Mesendoderm (in vitro differentiated cells): ENCODE data around the gene TEC.
A peak's percentile ranks its signal among the peaks of the same experiment; 100 is the strongest.

Source experiments
- DNase-seq: peaks from one replicate; pipeline ENCODE4 v3.0.0; 2013
- H2AK5ac ChIP-seq: 2 replicates; pipeline ENCODE4 v1.6.1; 2013; ENCODE audit warnings: low read length, inconsistent platforms
- H2BK120ac ChIP-seq: 2 replicates; pipeline ENCODE4 v1.6.1; 2013; ENCODE audit warnings: low read depth, mild to moderate bottlenecking, low read length, moderate library complexity, mixed read lengths
- H2BK15ac ChIP-seq: replicated peaks from 2 replicates; pipeline ENCODE4 v1.6.1; 2013; ENCODE audit warnings: low read depth, mild to moderate bottlenecking, moderate library complexity
- H2BK5ac ChIP-seq: 2 replicates; pipeline ENCODE4 v1.6.1; 2013; ENCODE audit warnings: low read length, inconsistent platforms
- H3K18ac ChIP-seq: 2 replicates; pipeline ENCODE4 v1.6.1; 2013; ENCODE audit warnings: mild to moderate bottlenecking, low read length, mixed read lengths
- H3K23ac ChIP-seq: one replicate; pipeline ENCODE4 v1.6.1; 2013; ENCODE audit warnings: low read length
- H3K27ac ChIP-seq: 2 replicates; pipeline ENCODE4 v1.5.1; 2013; ENCODE audit warnings: low read depth, mild to moderate bottlenecking, inconsistent platforms, low read length, moderate library complexity
- H3K27me3 ChIP-seq: 2 replicates; pipeline ENCODE4 v1.6.1; 2013; ENCODE audit warnings: low read length, control low read depth, mild to moderate bottlenecking, inconsistent platforms; ENCODE audit not compliant: insufficient read depth, poor library complexity
- H3K36me3 ChIP-seq: 2 replicates; pipeline ENCODE4 v1.6.1; 2013; ENCODE audit warnings: low read length, inconsistent platforms; ENCODE audit not compliant: control insufficient read depth, insufficient read depth
- H3K4ac ChIP-seq: one replicate; pipeline ENCODE4 v1.6.1; 2013; ENCODE audit warnings: low read depth, mild to moderate bottlenecking, low read length, moderate library complexity
- H3K4me1 ChIP-seq: 2 replicates; pipeline ENCODE4 v1.6.1; 2013; ENCODE audit warnings: low read depth, low read length, inconsistent platforms; ENCODE audit not compliant: control insufficient read depth
- H3K4me2 ChIP-seq: 2 replicates; pipeline ENCODE4 v1.6.1; 2013; ENCODE audit warnings: low read length
- H3K4me3 ChIP-seq: 2 replicates; pipeline ENCODE4 v1.5.1; 2013; ENCODE audit warnings: mild to moderate bottlenecking, low read length
- H3K56ac ChIP-seq: one replicate; pipeline ENCODE4 v1.6.1; 2013; ENCODE audit warnings: low read length
- H3K79me1 ChIP-seq: 2 replicates; pipeline ENCODE4 v1.6.1; 2013; ENCODE audit warnings: low read length, inconsistent platforms
- H3K79me2 ChIP-seq: 2 replicates; pipeline ENCODE4 v1.6.1; 2013; ENCODE audit warnings: mild to moderate bottlenecking, low read length; ENCODE audit not compliant: control insufficient read depth, insufficient read depth
- H3K9ac ChIP-seq: 2 replicates; pipeline ENCODE4 v1.6.1; 2013; ENCODE audit warnings: low read length, inconsistent platforms
- H4K5ac ChIP-seq: one replicate; pipeline ENCODE4 v1.6.1; 2013; ENCODE audit warnings: low read length
- H4K8ac ChIP-seq: one replicate; pipeline ENCODE4 v1.6.1; 2013; ENCODE audit warnings: low read depth, mild to moderate bottlenecking, control low read depth, low read length, moderate library complexity
- WGBS: extraction: QIAGEN DNeasy Blood & Tissue Kit; methylation state at CpG from one replicate; pipeline ENCODE4 v1.1.7; 2013; ENCODE audit warnings: low lambda C conversion rate, missing lambda C conversion rate; ENCODE audit not compliant: insufficient coverage; ENCODE audit errors: extremely low coverage; 5-methylcytosine and 5-hydroxymethylcytosine counted together

Gene TEC

DNA sequence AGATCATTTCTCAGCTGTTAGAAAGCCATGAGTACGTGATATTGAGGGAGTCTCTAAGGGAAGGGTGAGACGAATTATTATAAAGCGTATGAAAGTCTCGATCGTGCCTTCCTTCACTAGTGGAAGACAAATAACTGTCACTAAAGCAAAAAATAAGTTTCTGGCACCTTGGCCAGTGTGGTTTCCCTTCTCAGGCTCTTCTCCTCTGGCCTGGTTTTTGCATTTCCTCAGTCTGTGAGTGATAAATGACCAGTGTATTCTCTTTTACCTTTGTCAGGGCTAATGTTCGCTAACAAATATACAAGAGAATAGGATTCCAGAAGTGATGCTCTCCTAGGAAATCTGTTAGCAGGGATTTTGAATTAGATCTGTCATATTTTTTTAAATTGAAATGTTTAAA lies 155.2 kb downstream of the TEC start:
- no peak overlapping the region for H4K5ac ChIP-seq
- WGBS = no CpG with 5 or more reads among the region's 6 CpGs
- no peaks in the 10 kb centered on the region for H3K4me1 ChIP-seq

DNA sequence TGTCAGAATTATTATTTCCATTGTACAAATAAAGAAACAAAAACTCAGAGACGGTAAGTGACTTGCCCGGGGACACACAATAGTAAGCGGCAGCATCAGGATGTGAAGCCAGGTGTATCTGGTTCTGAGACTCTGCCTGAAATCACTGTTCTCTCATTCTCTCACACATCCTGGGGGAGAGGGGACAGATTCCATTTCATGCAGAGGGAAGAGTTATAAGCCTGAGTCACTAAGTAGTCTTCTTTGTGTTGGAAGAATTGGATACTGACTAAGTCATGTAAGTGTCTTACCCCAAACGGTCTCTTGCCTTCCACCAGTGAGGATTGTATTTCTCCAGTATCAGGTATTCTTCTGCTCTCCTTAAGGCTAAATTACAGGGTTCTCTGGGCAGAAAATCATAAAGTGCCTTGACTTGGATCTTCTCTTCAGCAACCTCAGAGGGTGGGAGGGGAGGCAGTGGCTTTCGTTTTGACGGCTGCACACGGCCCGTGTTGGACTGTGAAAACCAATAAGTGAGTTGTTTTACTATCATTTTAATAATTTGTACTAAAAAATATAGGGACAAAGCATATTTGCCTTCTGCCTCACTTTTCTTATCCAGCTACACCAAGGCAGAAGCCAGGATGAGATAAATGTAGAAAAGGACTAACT lies 157.5 kb downstream of the TEC start:
- Histone ChIP-seq H2BK5ac (no peak overlapping the region), H3K56ac (no peak overlapping the region), H3K36me3 (no peaks in the 10 kb centered on the region), H3K4ac (no peak overlapping the region), H3K4me2 (no peak overlapping the region), H2BK15ac (no peak overlapping the region), H3K27me3 (no peaks in the 10 kb centered on the region), H3K9ac (no peak overlapping the region), H3K18ac (no peak overlapping the region), H3K79me1 (no peaks in the 10 kb centered on the region), H2AK5ac (no peak overlapping the region), H3K4me3 (no peak overlapping the region), H3K27ac (no peak overlapping the region), H3K23ac (no peak overlapping the region), H2BK120ac (no peak overlapping the region), H3K79me2 (no peaks in the 10 kb centered on the region), H4K5ac (no peak overlapping the region), H3K4me1 (no peaks in the 10 kb centered on the region), H4K8ac (no peak overlapping the region)
- peak; percentile 47 for DNase-seq
- WGBS = no CpG with 5 or more reads among the region's 8 CpGs

More for the DNA sequence above, 155.2 kb downstream of the TEC start:
- H3K23ac ChIP-seq = no peak overlapping the region
- H3K4me3 ChIP-seq = no peak overlapping the region
- no peak overlapping the region for H2AK5ac ChIP-seq
- no peaks in the 10 kb centered on the region for H3K36me3 ChIP-seq
- H2BK120ac ChIP-seq = no peak overlapping the region
- H3K27ac ChIP-seq = no peak overlapping the region
- no peak overlapping the region for H2BK15ac ChIP-seq
- H3K18ac ChIP-seq = no peak overlapping the region
- H3K4me2 ChIP-seq = no peak overlapping the region
- no peaks in the 10 kb centered on the region for H3K27me3 ChIP-seq
- no peak overlapping the region for H3K56ac ChIP-seq
- no peak overlapping the region for H3K4ac ChIP-seq
- H4K8ac ChIP-seq = no peak overlapping the region
- H2BK5ac ChIP-seq = no peak overlapping the region
- H3K79me2 ChIP-seq = no peaks in the 10 kb centered on the region
- no peak for DNase-seq
- no peak overlapping the region for H3K9ac ChIP-seq
- no peaks in the 10 kb centered on the region for H3K79me1 ChIP-seq

DNA sequence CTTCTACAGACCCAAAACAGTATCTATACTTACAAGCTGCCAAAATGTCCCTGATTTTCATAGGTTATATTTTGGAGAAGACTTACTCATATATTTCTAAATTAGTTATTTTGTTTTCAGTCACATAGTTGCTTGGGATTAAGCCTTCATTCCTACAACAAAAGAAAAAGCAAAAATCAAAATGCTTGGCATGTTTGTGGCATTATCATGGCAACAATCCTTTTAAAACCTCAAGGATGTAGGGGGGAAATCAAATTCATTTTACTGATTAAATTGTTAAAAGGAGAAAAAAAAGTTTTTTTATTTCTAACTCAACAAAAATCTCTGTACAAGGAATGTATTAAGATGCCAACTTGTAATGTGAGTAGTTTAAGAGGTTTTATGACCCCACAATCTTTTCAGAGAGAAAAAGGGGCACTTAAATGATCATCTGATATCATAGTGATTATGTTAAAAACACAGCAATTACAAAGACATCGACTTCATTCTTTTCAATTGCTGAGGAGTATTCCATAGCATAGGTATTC lies 159.1 kb downstream of the TEC start:
- H4K5ac ChIP-seq = no peak overlapping the region
- DNase-seq = no peak
- no peak overlapping the region for H3K56ac ChIP-seq
- WGBS = no CpG with 5 or more reads among the region's 1 CpG
- no peak overlapping the region for H4K8ac ChIP-seq
- H3K79me1 ChIP-seq = no peaks in the 10 kb centered on the region
- H2BK15ac ChIP-seq = no peak overlapping the region
- no peaks in the 10 kb centered on the region for H3K27me3 ChIP-seq
- no peak overlapping the region for H3K23ac ChIP-seq
- no peak overlapping the region for H3K18ac ChIP-seq
- no peak overlapping the region for H2BK120ac ChIP-seq
- no peak overlapping the region for H2AK5ac ChIP-seq
- H3K79me2 ChIP-seq = no peaks in the 10 kb centered on the region
- H3K4me3 ChIP-seq = no peak overlapping the region
- H2BK5ac ChIP-seq = no peak overlapping the region
- no peak overlapping the region for H3K4ac ChIP-seq
- no peaks in the 10 kb centered on the region for H3K4me1 ChIP-seq
- H3K27ac ChIP-seq = no peak overlapping the region
- no peaks in the 10 kb centered on the region for H3K36me3 ChIP-seq
- H3K4me2 ChIP-seq = no peak overlapping the region
- H3K9ac ChIP-seq = no peak overlapping the region

DNA sequence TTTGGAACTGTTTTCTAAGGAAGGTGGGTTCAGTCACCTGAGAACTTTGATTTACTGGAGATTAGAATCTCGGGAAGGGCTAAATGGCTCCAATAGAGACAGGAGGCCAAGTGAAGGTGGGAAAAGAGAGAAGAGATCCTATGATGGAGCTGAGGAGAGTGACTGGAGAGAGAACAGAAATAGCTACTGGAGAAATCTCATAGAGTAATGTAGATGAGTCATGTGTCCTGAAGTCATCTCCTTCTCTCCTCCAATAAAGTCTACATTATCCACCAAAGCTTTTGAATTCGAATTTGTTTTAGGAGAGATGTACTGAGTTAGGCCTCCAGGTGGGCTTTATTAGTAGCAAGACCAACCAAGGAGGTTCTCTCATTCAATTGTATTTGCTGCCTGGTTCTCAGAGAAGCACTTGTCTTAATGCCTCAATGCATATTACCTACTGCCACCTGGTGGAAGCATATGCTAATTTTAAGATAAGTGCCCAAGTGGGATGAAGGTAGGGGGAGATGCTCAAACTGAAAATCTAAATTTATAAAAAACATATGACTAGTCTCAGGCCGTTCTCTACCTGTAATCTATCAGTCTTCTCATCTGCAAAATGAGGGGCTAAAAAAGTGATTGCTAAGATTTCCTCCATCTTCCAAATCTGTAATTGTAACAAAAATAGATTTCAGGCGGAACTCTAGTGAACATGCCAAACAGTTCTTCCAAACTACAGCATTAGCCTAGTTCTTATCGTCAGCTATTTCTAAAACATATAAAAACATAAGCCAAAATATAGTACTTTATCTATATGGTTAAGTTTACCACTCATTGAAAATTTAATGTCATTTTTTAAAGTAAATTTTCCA lies 160.0 kb downstream of the TEC start:
- H2BK5ac ChIP-seq = no peak overlapping the region
- whole genome bisulfite sequencing = no CpG with 5 or more reads among the region's 5 CpGs

DNA sequence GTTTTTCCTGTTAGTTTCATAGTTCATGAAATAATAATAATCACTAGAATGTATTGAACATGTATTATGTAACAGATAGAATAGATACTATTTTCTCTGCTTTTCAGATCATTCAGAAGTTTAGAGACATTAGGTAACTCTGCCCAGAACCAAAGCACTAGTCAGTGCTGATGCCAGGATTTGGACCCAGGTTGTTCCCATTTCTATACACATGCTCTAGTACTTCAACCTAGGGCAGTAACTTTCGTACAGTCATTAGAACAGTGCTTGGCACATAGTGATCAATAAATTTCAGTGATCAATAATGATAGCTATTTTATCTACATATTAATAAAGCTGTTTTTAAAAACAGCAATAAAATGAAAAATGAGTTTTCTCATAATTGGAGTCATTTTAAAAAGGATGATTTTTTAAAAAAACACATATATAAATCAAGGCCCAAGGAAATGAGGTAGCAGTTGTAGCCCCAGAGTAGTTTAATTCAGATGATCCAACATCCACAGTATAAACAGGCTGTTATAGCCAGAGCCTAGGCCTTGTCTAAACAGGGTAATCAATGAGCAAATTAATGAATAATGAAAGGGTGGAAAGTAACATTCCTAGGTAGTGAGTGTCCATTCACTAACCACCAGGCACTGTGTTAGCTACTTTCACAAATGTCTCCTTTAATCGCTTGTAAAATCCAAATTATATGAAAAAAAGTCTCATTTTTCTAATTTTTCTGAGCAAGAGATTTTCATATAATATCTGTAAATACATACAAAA lies 161.1 kb downstream of the TEC start:
- H3K23ac ChIP-seq = no peak overlapping the region
- no peaks in the 10 kb centered on the region for H3K79me1 ChIP-seq
- no peak overlapping the region for H3K4me2 ChIP-seq
- no peak overlapping the region for H2BK120ac ChIP-seq
- no peak overlapping the region for H3K18ac ChIP-seq
- no peak overlapping the region for H3K56ac ChIP-seq
- H3K4me3 ChIP-seq = no peak overlapping the region
- H3K27me3 ChIP-seq = no peaks in the 10 kb centered on the region
- no peak overlapping the region for H2AK5ac ChIP-seq
- no peaks in the 10 kb centered on the region for H3K4me1 ChIP-seq
- H4K8ac ChIP-seq = no peak overlapping the region
- no peak for DNase-seq
- whole genome bisulfite sequencing = no CpG with 5 or more reads among the region's 2 CpGs
- H4K5ac ChIP-seq = no peak overlapping the region
- H3K27ac ChIP-seq = no peak overlapping the region
- H3K4ac ChIP-seq = no peak overlapping the region
- no peak overlapping the region for H3K9ac ChIP-seq
- no peaks in the 10 kb centered on the region for H3K79me2 ChIP-seq
- no peak overlapping the region for H2BK5ac ChIP-seq
- H3K36me3 ChIP-seq = no peaks in the 10 kb centered on the region
- no peak overlapping the region for H2BK15ac ChIP-seq

More for the DNA sequence above, 160.0 kb downstream of the TEC start:
- no peak overlapping the region for H2BK120ac ChIP-seq
- H2BK15ac ChIP-seq = no peak overlapping the region
- no peak overlapping the region for H2AK5ac ChIP-seq
- H3K18ac ChIP-seq = no peak overlapping the region
- H3K27ac ChIP-seq = no peak overlapping the region
- no peaks in the 10 kb centered on the region for H3K4me1 ChIP-seq
- H3K79me1 ChIP-seq = no peaks in the 10 kb centered on the region
- DNase-seq = peak; percentile 83
- H3K79me2 ChIP-seq = no peaks in the 10 kb centered on the region
- H3K27me3 ChIP-seq = no peaks in the 10 kb centered on the region
- H4K8ac ChIP-seq = no peak overlapping the region
- H3K4me3 ChIP-seq = no peak overlapping the region
- H3K4me2 ChIP-seq = no peak overlapping the region
- no peak overlapping the region for H4K5ac ChIP-seq
- H3K36me3 ChIP-seq = no peaks in the 10 kb centered on the region
- no peak overlapping the region for H3K23ac ChIP-seq
- no peak overlapping the region for H3K56ac ChIP-seq
- H3K4ac ChIP-seq = no peak overlapping the region
- no peak overlapping the region for H3K9ac ChIP-seq
